HG02885 (cell line): ENCODE measurements around the gene ABCA13.

Experiments
- ATAC-seq: cut with Tn5 transposase; IDR thresholded peaks from one replicate; pipeline ENCODE4 v1.9.1; 2021; ENCODE audit warnings: mild to moderate bottlenecking; ENCODE audit not compliant: unreplicated experiment, poor library complexity

Gene ABCA13

GRCh38 chr7:48473205-48473865, 302.1 kb downstream of the ABCA13 start:
- ATAC-seq = no peak

DNA sequence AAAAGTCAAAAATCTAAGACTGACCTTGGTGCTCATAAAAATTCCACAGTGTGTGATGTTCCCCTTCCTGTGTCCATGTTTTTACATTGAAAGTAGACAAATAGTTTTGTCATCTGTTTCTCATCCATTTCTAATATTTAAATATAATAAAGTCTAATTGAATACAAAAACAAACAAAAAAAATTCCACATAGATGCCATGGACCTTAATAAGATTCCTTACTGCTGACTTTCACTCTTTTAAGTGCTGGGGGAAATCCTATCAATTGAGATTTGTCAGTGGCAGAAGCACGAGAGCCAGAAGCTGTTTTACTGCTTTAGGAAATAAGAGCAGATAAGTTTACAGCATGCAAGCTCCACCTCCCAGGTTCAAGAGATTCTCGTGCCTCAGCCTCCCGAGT, 310.0 kb downstream of the ABCA13 start:
- ATAC-seq = no peak

- no peak for ATAC-seq
Measured at GRCh38 chr7:48497521-48497920, 326.3 kb downstream of the ABCA13 start.

GRCh38 chr7:48502021-48502420, 330.8 kb downstream of the ABCA13 start:
- ATAC-seq = no peak

DNA sequence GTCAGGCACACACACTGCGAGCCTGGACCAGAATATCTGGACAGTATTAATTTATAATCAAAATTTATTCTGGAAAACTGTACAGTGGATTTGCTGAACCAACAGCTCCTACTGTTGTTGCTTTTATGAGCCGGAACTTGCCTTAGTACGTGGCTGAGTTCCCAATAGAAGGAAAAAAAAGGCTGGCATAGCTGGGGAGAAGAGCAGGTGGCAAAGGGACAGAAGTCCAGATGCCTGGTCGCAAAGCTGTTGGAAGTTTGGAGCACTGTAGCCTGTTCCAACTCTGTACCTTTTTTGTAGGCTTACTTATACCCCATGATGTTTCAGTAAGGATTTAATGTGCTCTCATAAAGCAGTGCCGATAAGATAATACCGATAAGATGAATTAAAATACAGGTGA, 333.8 kb downstream of the ABCA13 start:
- no peak for ATAC-seq

GRCh38 chr7:48505466-48505865, 334.2 kb downstream of the ABCA13 start:
- no peak for ATAC-seq

- ATAC-seq = no peak
Measured at GRCh38 chr7:48506569-48506968, 335.3 kb downstream of the ABCA13 start.

- no peak for ATAC-seq
Measured at GRCh38 chr7:48511080-48511479, 339.8 kb downstream of the ABCA13 start.

GRCh38 chr7:48512892-48513291, 341.6 kb downstream of the ABCA13 start:
- ATAC-seq = no peak

DNA sequence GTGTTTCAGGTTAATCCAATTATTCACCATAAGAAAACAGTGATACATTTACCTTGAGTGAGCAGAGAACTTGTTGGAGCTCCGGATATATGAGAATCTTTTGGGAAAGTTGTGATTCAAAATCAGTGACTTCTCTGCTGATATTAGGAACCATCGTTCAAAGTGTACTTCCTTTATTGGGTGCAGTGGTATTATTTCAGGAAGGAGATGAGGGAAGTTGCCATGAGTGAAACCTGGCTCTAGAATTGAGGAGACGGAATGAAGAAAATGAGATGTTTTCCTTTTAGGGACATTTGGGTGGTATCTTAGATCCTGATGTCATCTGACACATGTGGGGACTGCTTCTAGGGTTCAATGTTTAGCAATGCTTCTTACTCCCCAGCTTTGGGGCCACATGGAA, 343.9 kb downstream of the ABCA13 start:
- ATAC-seq = no peak

DNA sequence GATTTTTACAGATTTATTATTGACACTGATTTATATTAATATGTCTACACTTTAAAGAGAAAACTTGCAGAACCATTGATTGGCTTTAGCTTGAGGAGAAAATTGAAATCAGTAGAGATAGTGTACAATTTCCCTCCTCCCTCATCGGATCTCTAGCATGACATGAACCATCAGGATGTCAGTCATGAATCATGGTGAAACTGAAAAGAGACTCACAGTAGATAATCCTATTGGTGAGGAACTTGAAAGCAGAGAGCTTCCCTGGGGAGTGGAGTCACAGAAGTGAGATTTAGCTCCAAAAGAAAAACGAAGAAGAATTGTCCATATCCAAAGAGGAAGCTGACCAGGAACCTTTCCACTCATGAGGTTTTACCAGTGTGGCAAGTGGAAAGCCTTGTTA, 346.8 kb downstream of the ABCA13 start:
- ATAC-seq = no peak

DNA sequence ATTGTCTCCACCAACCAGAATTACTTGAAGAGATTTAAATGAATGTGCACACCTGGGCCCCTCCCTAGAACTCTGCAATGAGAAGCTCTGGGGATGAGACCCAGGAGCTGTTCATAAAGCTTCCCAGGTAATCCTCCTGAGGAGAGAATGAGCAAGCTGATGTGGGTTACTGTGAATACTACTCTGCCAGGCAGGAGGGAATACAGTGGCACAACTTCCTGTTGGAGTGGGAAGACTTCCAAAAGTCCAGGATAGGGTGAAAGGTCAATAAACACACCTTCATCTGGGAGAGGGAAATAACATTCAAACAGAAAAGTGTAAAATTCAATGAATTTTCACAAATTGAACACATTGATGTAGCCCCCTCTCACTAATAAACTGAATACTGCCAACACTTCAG, 351.4 kb downstream of the ABCA13 start:
- no peak for ATAC-seq

DNA sequence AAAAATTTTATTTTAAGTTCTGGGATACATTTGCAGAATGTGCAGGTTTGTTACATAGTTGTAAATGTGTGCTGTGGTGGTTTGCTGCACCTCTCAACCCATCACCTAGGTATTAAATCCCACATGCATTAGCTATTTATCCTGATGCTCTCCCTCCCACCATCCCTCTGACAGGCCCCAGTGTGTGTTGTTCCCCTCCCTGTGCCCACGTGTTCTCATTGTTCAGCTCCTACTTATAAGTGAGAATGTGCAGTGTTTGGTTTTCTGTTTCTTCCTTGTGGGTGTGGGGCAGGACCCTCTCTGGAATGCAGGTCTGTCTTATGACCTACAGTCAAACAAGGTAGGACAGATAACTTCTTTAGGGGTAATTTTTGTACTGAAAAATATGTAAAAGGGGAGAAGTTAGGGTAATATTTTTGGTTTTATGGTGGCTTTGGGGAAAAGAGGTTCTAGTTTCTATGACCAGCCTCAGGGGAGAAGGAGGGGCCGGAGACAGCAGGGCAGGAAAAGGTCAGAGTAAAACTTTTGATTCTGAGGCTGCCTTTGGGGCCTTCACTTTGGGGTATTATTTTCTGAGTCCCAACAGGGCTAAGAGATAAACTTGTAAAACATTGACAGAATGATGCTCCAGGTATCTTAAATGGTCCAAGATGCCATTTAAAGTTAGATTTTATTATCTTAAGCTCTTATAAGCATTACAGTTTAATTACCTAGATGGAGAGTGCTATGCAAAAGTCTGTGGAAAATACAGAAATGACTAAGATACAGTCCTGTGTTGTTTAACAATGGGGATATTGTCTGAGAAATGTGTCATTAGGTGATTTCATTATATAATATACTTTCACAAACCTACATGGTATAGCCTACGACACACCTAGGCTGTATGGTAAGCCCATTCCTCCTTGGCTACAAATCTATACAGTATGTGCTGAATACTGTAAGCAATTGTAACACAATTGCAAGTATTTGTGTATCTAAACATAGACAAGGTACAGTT, 354.8 kb downstream of the ABCA13 start:
- ATAC-seq = no peak

DNA sequence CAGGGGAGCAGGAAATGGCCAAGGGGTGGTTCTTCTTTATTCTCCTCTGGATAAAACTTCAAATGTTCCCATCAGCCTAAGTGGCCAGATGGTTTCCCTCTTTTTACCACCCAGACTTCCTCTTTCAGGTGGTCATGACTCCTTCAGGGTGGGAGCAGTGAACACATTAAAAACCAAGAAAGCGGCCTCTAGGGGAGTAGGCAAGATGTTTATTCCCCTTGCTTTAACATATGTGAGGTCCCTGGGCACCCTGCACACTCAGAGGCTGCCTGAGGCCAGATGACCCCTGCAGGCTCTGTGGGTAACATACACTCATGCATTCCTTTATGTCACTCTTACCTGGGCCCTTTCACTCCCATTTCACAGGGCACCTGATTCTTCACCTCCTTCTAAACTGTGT, 357.4 kb downstream of the ABCA13 start:
- no peak for ATAC-seq

DNA sequence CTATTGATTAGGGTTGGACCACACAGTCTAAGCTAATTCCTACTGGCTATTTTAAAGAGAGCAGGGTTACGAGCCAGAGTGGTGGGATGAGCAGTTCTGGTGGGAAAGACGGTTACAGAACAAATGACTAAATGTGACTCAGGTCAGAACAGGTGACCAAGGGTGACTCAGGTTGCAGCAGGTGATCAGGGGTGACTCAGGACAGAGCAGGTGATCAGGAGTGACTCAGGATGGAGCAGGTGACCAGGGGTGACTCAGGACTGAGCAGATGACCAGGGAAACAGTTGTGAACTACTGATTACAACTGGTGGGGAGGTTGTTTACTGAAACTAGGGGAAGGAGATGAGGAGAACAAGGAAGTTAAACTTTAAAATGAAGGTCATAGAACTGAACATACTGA, 366.3 kb downstream of the ABCA13 start:
- ATAC-seq = no peak

DNA sequence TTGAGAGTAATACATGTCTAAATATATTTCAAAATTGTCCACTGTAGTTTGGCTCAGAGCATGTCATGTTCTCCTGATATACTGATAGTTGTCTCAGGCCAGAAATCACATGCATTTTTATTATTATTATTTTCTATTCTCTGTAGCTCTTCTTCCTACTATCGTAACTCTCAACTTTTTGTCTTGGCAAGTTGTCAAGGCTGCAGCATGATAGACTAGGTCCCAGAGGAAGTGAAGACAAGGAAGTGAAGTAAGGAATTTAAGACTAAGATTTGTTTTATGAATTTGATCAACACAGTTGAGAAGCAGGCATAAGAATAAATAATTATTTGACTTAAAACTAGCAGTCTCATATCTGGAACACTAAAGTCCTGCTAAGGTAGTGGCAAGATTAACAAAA, 369.5 kb downstream of the ABCA13 start:
- ATAC-seq = no peak

DNA sequence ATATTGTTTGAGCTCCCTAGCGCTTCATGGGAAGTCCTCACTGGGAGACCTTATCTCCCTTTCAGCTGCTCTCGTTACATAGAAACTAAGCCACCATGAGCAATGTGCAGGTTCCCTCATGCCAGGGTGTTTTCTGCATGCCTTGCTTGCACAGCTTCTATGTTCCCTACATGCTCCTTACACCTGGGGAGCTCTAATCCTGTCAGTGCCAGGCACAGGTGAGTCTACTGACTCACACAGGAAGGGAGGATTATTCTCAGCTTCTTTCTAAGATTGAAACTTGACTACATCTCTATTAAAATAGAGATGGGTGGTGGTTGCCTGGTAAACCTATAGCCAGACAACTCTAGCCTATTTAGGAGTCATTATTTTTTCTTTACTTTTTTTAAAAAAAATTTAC, 377.4 kb downstream of the ABCA13 start:
- ATAC-seq = no peak

GRCh38 chr7:48551652-48552051, 380.4 kb downstream of the ABCA13 start:
- ATAC-seq = no peak

DNA sequence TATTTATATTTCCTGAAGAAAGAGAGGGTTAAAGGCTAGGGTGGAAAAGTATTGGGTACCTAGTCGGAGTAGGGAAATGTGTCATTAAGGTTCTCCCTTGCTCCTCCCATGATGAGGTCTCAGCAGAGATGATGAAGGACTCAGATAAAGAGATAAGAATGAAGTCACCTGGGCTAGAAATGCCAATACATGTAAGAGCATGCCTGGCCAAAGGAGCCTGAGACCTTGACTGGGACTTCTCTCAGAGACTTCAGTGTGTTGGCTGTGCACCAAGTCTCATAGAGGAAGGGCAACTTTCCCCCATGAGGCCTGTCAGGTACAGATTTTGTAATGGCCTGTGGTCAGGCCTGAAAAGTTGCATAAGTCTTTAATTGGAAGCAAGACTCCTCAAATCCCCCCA, 392.1 kb downstream of the ABCA13 start:
- ATAC-seq = no peak

DNA sequence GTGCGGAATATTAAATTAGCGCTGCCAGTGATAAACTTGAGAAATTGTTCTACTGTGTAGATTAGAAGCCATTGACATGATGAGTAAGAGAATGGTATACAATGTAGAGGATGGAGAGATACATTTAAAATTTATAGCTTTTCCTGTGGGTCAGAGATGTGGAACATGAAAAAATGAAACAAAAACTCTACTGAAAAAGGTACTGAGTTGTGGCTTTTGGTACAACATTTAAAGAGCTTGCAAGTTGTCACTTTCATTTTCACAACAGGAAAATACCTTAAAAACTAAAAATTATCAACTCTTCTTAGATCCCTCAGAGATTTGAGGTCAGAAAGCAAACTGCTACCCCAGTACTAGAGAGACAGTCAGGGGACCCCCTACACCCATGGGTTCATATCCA, 404.3 kb downstream of the ABCA13 start:
- no peak for ATAC-seq

- no peak for ATAC-seq
Measured at GRCh38 chr7:48587475-48587874, 416.2 kb downstream of the ABCA13 start.

GRCh38 chr7:48594349-48594748, 423.1 kb downstream of the ABCA13 start:
- ATAC-seq = no peak
